Astrocyte (in vitro differentiated cells and primary cell): ENCODE data around the gene TAS2R8.

ENCODE experiments used
- CTCF ChIP-seq: IDR thresholded peaks from 2 replicates; pipeline ENCODE4 v1.5.1; 2011; ENCODE audit warnings: low read depth, mild to moderate bottlenecking, inconsistent platforms, low read length, moderate library complexity; ENCODE audit not compliant: insufficient read depth
- EZH2 ChIP-seq: IDR thresholded peaks from 2 replicates; pipeline ENCODE4 v1.6.1; 2012; ENCODE audit warnings: mild to moderate bottlenecking, low read length, inconsistent platforms; ENCODE audit not compliant: insufficient read depth

- TF ChIP-seq CTCF = no peak
- TF ChIP-seq EZH2 = no peak
Measured at GRCh38 chr12:10810068-10810467, 3.0 kb upstream of the TAS2R8 start, which contains the start of gene TAS2R9.
